ENCODE data around the gene BMPR1A. TPM values are rescaled to one million over a fixed set of nuclear protein-coding genes. Genes with fewer than 3 reads are reported as not detected.

Gene BMPR1A
- total and polyA plus RNA-seq, 4 donors: 38.1 to 84.0 (median 63.4) TPM

GRCh38 chr10:86828145-86828544, 71.7 kb downstream of the BMPR1A start:
- no CpG with 5 or more reads among the region's 5 CpGs for WGBS (ENCODE audit: insufficient coverage)
- no peaks in the 10 kb centered on the region for H3K4me1 ChIP-seq (ENCODE audit: control insufficient read depth, insufficient read depth, low read length)
- no peaks in the 10 kb centered on the region for H3K27me3 ChIP-seq (ENCODE audit: control insufficient read depth, insufficient read depth, low read length)
- H3K27ac ChIP-seq (ENCODE audit: low read depth, low read length): no peak overlapping the region
- no peaks in the 10 kb centered on the region for H3K9me3 ChIP-seq (ENCODE audit: control insufficient read depth, insufficient read depth, low read length)
- no peaks in the 10 kb centered on the region for H3K36me3 ChIP-seq (ENCODE audit: control insufficient read depth, insufficient read depth, low read length)
- no peak overlapping the region for H3K4me3 ChIP-seq (ENCODE audit: low read depth, low read length)
- no peak for DNase-seq (ENCODE audit: low read depth in 4 of 6, low spot score in 6 of 6)

GRCh38 chr10:86829472-86829871, 73.1 kb downstream of the BMPR1A start:
- no peak for DNase-seq (ENCODE audit: low read depth in 4 of 6, low spot score in 6 of 6)
- H3K27ac ChIP-seq (ENCODE audit: low read depth, low read length): no peak overlapping the region
- WGBS (ENCODE audit: insufficient coverage): 60% methylated on average over 1 of the region's 2 CpGs
- H3K4me1 ChIP-seq (ENCODE audit: control insufficient read depth, insufficient read depth, low read length): no peaks in the 10 kb centered on the region
- H3K27me3 ChIP-seq (ENCODE audit: control insufficient read depth, insufficient read depth, low read length): no peaks in the 10 kb centered on the region
- no peak overlapping the region for H3K4me3 ChIP-seq (ENCODE audit: low read depth, low read length)
- H3K9me3 ChIP-seq (ENCODE audit: control insufficient read depth, insufficient read depth, low read length): no peaks in the 10 kb centered on the region
- H3K36me3 ChIP-seq (ENCODE audit: control insufficient read depth, insufficient read depth, low read length): no peaks in the 10 kb centered on the region

- no peak for DNase-seq (ENCODE audit: low read depth in 4 of 6, low spot score in 6 of 6)
- Histone ChIP-seq H3K27me3 (ENCODE audit: control insufficient read depth, insufficient read depth, low read length) (no peaks in the 10 kb centered on the region), H3K36me3 (ENCODE audit: control insufficient read depth, insufficient read depth, low read length) (no peaks in the 10 kb centered on the region), H3K4me1 (ENCODE audit: control insufficient read depth, insufficient read depth, low read length) (no peaks in the 10 kb centered on the region), H3K27ac (ENCODE audit: low read depth, low read length) (no peak overlapping the region), H3K9me3 (ENCODE audit: control insufficient read depth, insufficient read depth, low read length) (no peaks in the 10 kb centered on the region), H3K4me3 (ENCODE audit: low read depth, low read length) (no peak overlapping the region)
- 82% methylated on average over 2 of the region's 4 CpGs for WGBS (ENCODE audit: insufficient coverage)
Measured at GRCh38 chr10:86830043-86830591, 73.7 kb downstream of the BMPR1A start.

GRCh38 chr10:86833969-86834368, 77.5 kb downstream of the BMPR1A start:
- DNase-seq (ENCODE audit: low read depth in 4 of 6, low spot score in 6 of 6): peak in 1 of 6 donors; percentile 25
- Histone ChIP-seq H3K36me3 (ENCODE audit: control insufficient read depth, insufficient read depth, low read length) (no peaks in the 10 kb centered on the region), H3K4me1 (ENCODE audit: control insufficient read depth, insufficient read depth, low read length) (peaks cover 5% of the 10 kb centered on the region), H3K27ac (ENCODE audit: low read depth, low read length) (no peak overlapping the region), H3K9me3 (ENCODE audit: control insufficient read depth, insufficient read depth, low read length) (no peaks in the 10 kb centered on the region), H3K4me3 (ENCODE audit: low read depth, low read length) (no peak overlapping the region), H3K27me3 (ENCODE audit: control insufficient read depth, insufficient read depth, low read length) (no peaks in the 10 kb centered on the region)

GRCh38 chr10:86836044-86836443, 79.6 kb downstream of the BMPR1A start:
- Histone ChIP-seq H3K4me1 (ENCODE audit: control insufficient read depth, insufficient read depth, low read length) (peaks cover 5% of the 10 kb centered on the region), H3K27me3 (ENCODE audit: control insufficient read depth, insufficient read depth, low read length) (no peaks in the 10 kb centered on the region), H3K27ac (ENCODE audit: low read depth, low read length) (no peak overlapping the region), H3K4me3 (ENCODE audit: low read depth, low read length) (no peak overlapping the region), H3K36me3 (ENCODE audit: control insufficient read depth, insufficient read depth, low read length) (peaks cover 2% of the 10 kb centered on the region), H3K9me3 (ENCODE audit: control insufficient read depth, insufficient read depth, low read length) (no peaks in the 10 kb centered on the region)
- WGBS (ENCODE audit: insufficient coverage): no CpG with 5 or more reads among the region's 1 CpG
- DNase-seq (ENCODE audit: low read depth in 4 of 6, low spot score in 6 of 6): no peak

GRCh38 chr10:86837663-86838062, 81.2 kb downstream of the BMPR1A start:
- peaks cover 2% of the 10 kb centered on the region for H3K36me3 ChIP-seq (ENCODE audit: control insufficient read depth, insufficient read depth, low read length)
- H3K27ac ChIP-seq (ENCODE audit: low read depth, low read length): no peak overlapping the region
- H3K4me3 ChIP-seq (ENCODE audit: low read depth, low read length): no peak overlapping the region
- WGBS (ENCODE audit: insufficient coverage): 51% methylated on average over 5 of the region's 7 CpGs
- no peaks in the 10 kb centered on the region for H3K27me3 ChIP-seq (ENCODE audit: control insufficient read depth, insufficient read depth, low read length)
- no peaks in the 10 kb centered on the region for H3K9me3 ChIP-seq (ENCODE audit: control insufficient read depth, insufficient read depth, low read length)
- no peak for DNase-seq (ENCODE audit: low read depth in 4 of 6, low spot score in 6 of 6)
- H3K4me1 ChIP-seq (ENCODE audit: control insufficient read depth, insufficient read depth, low read length): peaks cover 5% of the 10 kb centered on the region

- WGBS (ENCODE audit: insufficient coverage): 69% methylated on average over 4 of the region's 4 CpGs
- DNase-seq (ENCODE audit: low read depth in 4 of 6, low spot score in 6 of 6): peak in 2 of 6 donors; percentile 44 to 74
- H3K36me3 ChIP-seq (ENCODE audit: control insufficient read depth, insufficient read depth, low read length): peaks cover 11% of the 10 kb centered on the region
- no peak overlapping the region for H3K4me3 ChIP-seq (ENCODE audit: low read depth, low read length)
- H3K4me1 ChIP-seq (ENCODE audit: control insufficient read depth, insufficient read depth, low read length): peaks cover 5% of the 10 kb centered on the region
- H3K9me3 ChIP-seq (ENCODE audit: control insufficient read depth, insufficient read depth, low read length): no peaks in the 10 kb centered on the region
- no peak overlapping the region for H3K27ac ChIP-seq (ENCODE audit: low read depth, low read length)
- H3K27me3 ChIP-seq (ENCODE audit: control insufficient read depth, insufficient read depth, low read length): no peaks in the 10 kb centered on the region
Measured at GRCh38 chr10:86840498-86840897, 84.1 kb downstream of the BMPR1A start.

GRCh38 chr10:86846088-86846487, 89.7 kb downstream of the BMPR1A start:
- H3K4me1 ChIP-seq (ENCODE audit: control insufficient read depth, insufficient read depth, low read length): no peaks in the 10 kb centered on the region
- H3K27ac ChIP-seq (ENCODE audit: low read depth, low read length): no peak overlapping the region
- no peaks in the 10 kb centered on the region for H3K9me3 ChIP-seq (ENCODE audit: control insufficient read depth, insufficient read depth, low read length)
- DNase-seq (ENCODE audit: low read depth in 4 of 6, low spot score in 6 of 6): no peak
- peaks cover 9% of the 10 kb centered on the region for H3K36me3 ChIP-seq (ENCODE audit: control insufficient read depth, insufficient read depth, low read length)
- no peak overlapping the region for H3K4me3 ChIP-seq (ENCODE audit: low read depth, low read length)
- 80% methylated on average over 2 of the region's 3 CpGs for WGBS (ENCODE audit: insufficient coverage)
- no peaks in the 10 kb centered on the region for H3K27me3 ChIP-seq (ENCODE audit: control insufficient read depth, insufficient read depth, low read length)

- Histone ChIP-seq H3K9me3 (ENCODE audit: control insufficient read depth, insufficient read depth, low read length) (no peaks in the 10 kb centered on the region), H3K27ac (ENCODE audit: low read depth, low read length) (no peak overlapping the region), H3K4me1 (ENCODE audit: control insufficient read depth, insufficient read depth, low read length) (no peaks in the 10 kb centered on the region), H3K4me3 (ENCODE audit: low read depth, low read length) (no peak overlapping the region), H3K36me3 (ENCODE audit: control insufficient read depth, insufficient read depth, low read length) (peaks cover 6% of the 10 kb centered on the region), H3K27me3 (ENCODE audit: control insufficient read depth, insufficient read depth, low read length) (no peaks in the 10 kb centered on the region)
- DNase-seq (ENCODE audit: low read depth in 4 of 6, low spot score in 6 of 6): no peak
Measured at GRCh38 chr10:86848747-86849146, 92.3 kb downstream of the BMPR1A start.

- DNase-seq (ENCODE audit: low read depth in 4 of 6, low spot score in 6 of 6): no peak
- no peak overlapping the region for H3K27ac ChIP-seq (ENCODE audit: low read depth, low read length)
- no peaks in the 10 kb centered on the region for H3K4me1 ChIP-seq (ENCODE audit: control insufficient read depth, insufficient read depth, low read length)
- WGBS (ENCODE audit: insufficient coverage): no CpG with 5 or more reads among the region's 4 CpGs
- no peaks in the 10 kb centered on the region for H3K27me3 ChIP-seq (ENCODE audit: control insufficient read depth, insufficient read depth, low read length)
- no peaks in the 10 kb centered on the region for H3K9me3 ChIP-seq (ENCODE audit: control insufficient read depth, insufficient read depth, low read length)
- no peak overlapping the region for H3K4me3 ChIP-seq (ENCODE audit: low read depth, low read length)
- peaks cover 6% of the 10 kb centered on the region for H3K36me3 ChIP-seq (ENCODE audit: control insufficient read depth, insufficient read depth, low read length)
Measured at GRCh38 chr10:86849181-86849894, 92.9 kb downstream of the BMPR1A start.

All from spinal cord (tissue), 10 donors.